ENCODE measurements around the gene IFT122. TPM values are rescaled to one million over a fixed set of nuclear protein-coding genes. Genes with fewer than 3 reads are reported as not detected.

IFT122 gene
- total and polyA plus RNA-seq, 2 donors (not counting 3 experiments of a cell fraction or from before 2014, with no cell fraction given) = 38.4 to 41.7 TPM

- no peak overlapping the region for H3K4me3 ChIP-seq (replicated peaks in 1 of 3; ENCODE audit: insufficient read depth in 1 of 3, low read depth in 1 of 3, low read length in 3 of 3)
- no peaks in the 10 kb centered on the region for H3K79me2 ChIP-seq (ENCODE audit: control insufficient read depth, insufficient read depth, low read length)
- no peak overlapping the region for H3K4me2 ChIP-seq (ENCODE audit: insufficient read depth, low read length)
- intact Hi-C loops (cut with micrococcal nuclease) (no loop called here), dilution Hi-C loops (cut with MboI; ENCODE audit: extremely low pct_ligation_motif_present, low sequenced_read_pairs) (no loop called here)
- TF ChIP-seq JUN (IDR thresholded peaks at IDR 0.05; ENCODE audit: borderline replicate concordance, insufficient read depth, insufficient read length, low read depth) (no peak), CTCF (IDR thresholded peaks at IDR 0.05; ENCODE audit: extremely low read depth in 1 of 2, insufficient read depth in 1 of 2, low read depth in 1 of 2, low read length in 2 of 2) (no peak), FOS (IDR thresholded peaks at IDR 0.05; ENCODE audit: borderline replicate concordance, insufficient read depth, low read length) (no peak), POLR2AphosphoS5 (IDR thresholded peaks at IDR 0.05; ENCODE audit: insufficient read depth, low read depth, low read length) (no peak), MAX (IDR thresholded peaks at IDR 0.05; ENCODE audit: insufficient read depth, insufficient read length) (no peak), EZH2 (IDR thresholded peaks at IDR 0.05; ENCODE audit: borderline replicate concordance, low read depth, low read length, severe bottlenecking) (no peak), GATA2 (IDR thresholded peaks at IDR 0.05; ENCODE audit: insufficient read depth, insufficient read length, low read depth, low read length) (no peak), POLR2A (IDR thresholded peaks at IDR 0.05; ENCODE audit: low read depth, low read length) (no peak), MYC (IDR thresholded peaks at IDR 0.05; ENCODE audit: low read depth, low read length) (no peak)
- no peaks in the 10 kb centered on the region for H3K9me1 ChIP-seq (replicated peaks; ENCODE audit: control insufficient read depth, extremely low read depth, insufficient read depth, low read length)
- H3K9me3 ChIP-seq (replicated peaks; ENCODE audit: control insufficient read depth, insufficient read depth, low read length) = no peaks in the 10 kb centered on the region
- no peaks in the 10 kb centered on the region for H4K20me1 ChIP-seq (replicated peaks; ENCODE audit: control insufficient read depth, extremely low read depth, insufficient read depth, low read length)
- no peak overlapping the region for H3K27ac ChIP-seq (ENCODE audit: insufficient read depth, low read depth, low read length)
- H3K36me3 ChIP-seq (ENCODE audit: control insufficient read depth in 2 of 2, extremely low read depth in 1 of 2, insufficient read depth in 2 of 2, low read length in 2 of 2) = peaks cover 0 to 11% of the 10 kb centered on the region in 2 experiments
- H3K4me1 ChIP-seq (ENCODE audit: control insufficient read depth, extremely low read depth, insufficient read depth, low read length) = peaks cover 24% of the 10 kb centered on the region
- CTCF ChIA-PET = interaction anchor here (1.1 to 2.0 kb wide), 5 partner anchors 9 to 49 kb away, joined by 3 to 5 read pairs (median 4); no protein-coding TSS in a partner anchor
- no peak overlapping the region for H3K9ac ChIP-seq (replicated peaks; ENCODE audit: extremely low read depth, insufficient read depth, low read length)
- POLR2A ChIA-PET = no interaction called here
- no TSS peak for BruUV-seq (replicated peaks)
- no peak for DNase-seq (ENCODE audit: low read depth, low spot score)
- H3K27me3 ChIP-seq (ENCODE audit: control insufficient read depth in 2 of 2, insufficient read depth in 2 of 2, low read length in 2 of 2) = no peaks in the 10 kb centered on the region
- no peak for FAIRE-seq
- H2AFZ ChIP-seq (ENCODE audit: low read depth, low read length) = no peak overlapping the region
Measured at GRCh38 chr3:129502641-129503408, 62.8 kb downstream of the IFT122 start.

Data from endothelial cell of umbilical vein (primary cell).